WERI-Rb-1 (cell line): ENCODE data around the gene PTGES2.
A peak's percentile ranks its signal among the peaks of the same experiment; 100 is the strongest.

Experiments used
- DNase-seq: peaks from one replicate; pipeline ENCODE4 v3.0.0-alpha.2; 2020
- H3K27ac ChIP-seq: fragments of 250-450 bp; sonication (Bioruptor Pico); 2 replicates; pipeline ENCODE4 v1.5.1; 2020; ENCODE audit warnings: mild to moderate bottlenecking, moderate library complexity
- H3K27me3 ChIP-seq: fragments of 250-450 bp; sonication (Bioruptor Pico); 2 replicates; pipeline ENCODE4 v1.5.1; 2021; ENCODE audit warnings: mild to moderate bottlenecking, low read depth, moderate library complexity; ENCODE audit not compliant: insufficient read depth, severe bottlenecking
- H3K36me3 ChIP-seq: fragments of 250-450 bp; sonication (Bioruptor Pico); 2 replicates; pipeline ENCODE4 v1.5.1; 2020; ENCODE audit warnings: mild to moderate bottlenecking, moderate library complexity
- H3K4me3 ChIP-seq: 2 replicates; pipeline ENCODE4 v1.5.1; 2011; ENCODE audit warnings: low read depth, mild to moderate bottlenecking, control low read depth, low read length
- H3K9me3 ChIP-seq: fragments of 250-450 bp; sonication (Bioruptor Pico); 2 replicates; pipeline ENCODE4 v1.5.1; 2021; ENCODE audit warnings: mild to moderate bottlenecking, moderate library complexity; ENCODE audit not compliant: severe bottlenecking
- CTCF ChIP-seq: IDR thresholded peaks from 2 replicates; pipeline ENCODE4 v1.5.1; 2011; ENCODE audit warnings: low read depth, mild to moderate bottlenecking, control low read depth, inconsistent platforms, low read length

Gene PTGES2

DNA sequence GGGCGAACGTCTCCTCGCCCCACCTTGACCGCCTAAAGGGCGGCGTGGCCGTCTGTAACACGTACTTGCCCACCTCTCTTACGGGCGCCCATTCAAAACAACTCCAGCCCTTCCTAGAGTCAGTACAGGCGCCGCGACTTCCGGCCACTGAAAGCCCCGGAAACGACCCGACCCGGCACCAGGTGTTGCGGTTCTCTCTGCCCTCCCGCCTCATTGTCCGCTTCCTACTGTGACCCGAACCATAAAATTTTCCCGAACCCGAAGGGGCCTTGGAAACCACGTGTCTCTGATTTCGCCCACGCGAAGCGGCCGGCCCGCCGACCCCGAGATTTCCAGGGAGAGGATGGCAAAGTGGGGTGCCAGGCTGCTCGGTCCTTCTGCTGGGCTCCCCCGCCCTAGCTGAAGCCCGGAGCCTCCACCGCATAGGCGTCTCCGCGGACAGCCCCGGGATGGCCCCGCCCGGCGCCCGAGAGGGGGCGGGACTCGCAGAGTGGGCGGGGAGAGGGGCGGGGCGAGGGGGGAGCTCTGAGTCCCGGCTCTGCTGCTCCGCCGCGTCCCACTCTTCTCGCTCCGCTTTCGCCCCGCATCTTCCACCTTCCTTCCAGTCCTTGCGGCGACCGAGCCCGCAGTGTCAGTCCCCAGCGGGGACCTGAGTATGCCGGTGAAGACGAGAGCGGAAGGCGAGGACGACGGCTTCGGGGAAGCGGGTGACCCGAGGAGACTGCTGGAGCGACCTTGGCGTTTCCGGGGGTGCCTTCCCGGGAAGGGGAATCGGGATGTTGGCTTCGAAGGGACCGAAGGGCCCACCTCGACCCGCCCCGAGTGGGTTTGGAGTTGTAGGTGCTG, 684 bp upstream of the PTGES2 start:
- H3K27ac ChIP-seq, result peak overlapping the region; percentile 99
- no peak for TF ChIP-seq CTCF
- H3K36me3 ChIP-seq, result peaks cover 31% of the 10 kb centered on the region
- H3K9me3 ChIP-seq, result peaks cover 7% of the 10 kb centered on the region
- H3K4me3 ChIP-seq, result peak overlapping the region; percentile 72
- H3K27me3 ChIP-seq, result no peaks in the 10 kb centered on the region
- DNase-seq, result peak; percentile 91

DNA sequence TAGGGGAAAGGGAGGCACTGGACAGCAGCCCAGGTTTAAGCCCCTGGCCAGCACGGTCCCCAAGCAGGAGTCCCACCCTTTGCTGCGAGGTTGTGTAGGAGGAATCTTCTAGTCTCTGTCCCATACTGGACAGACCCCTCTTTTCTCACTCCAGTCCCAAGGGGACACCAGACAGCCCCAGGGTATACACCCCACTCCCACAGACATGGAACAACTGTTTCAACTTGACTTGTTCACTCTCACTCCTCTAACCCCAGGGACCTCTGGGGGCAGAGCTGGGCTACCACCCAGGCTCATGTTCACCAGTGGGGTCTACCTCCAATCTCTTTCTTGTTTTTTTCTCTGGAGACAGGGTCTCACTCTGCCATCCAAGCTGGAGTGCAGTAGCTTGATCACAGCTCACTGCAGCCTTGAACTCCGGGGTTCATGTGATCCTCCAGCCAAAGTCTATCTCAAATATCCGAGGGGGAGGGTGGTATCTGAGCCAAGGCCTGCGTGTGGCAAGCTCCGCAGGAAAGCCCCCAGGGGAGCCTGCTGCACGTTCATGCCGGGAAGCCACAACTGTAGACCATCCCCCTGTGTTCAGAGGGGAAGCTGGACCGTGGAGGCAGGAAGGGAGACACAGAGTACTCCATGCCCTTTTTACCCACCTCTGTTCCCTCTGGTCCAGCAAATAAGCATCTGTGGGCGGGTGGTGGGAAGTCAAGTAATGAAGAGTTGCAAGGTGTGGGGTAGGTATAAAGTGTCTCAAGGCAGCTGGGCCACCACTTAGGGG, 1.8 kb downstream of the PTGES2 start:
- no peak overlapping the region for H3K27ac ChIP-seq
- H3K27me3 ChIP-seq, result no peaks in the 10 kb centered on the region
- TF ChIP-seq CTCF, result no peak
- DNase-seq, result no peak
- H3K9me3 ChIP-seq, result peaks cover 7% of the 10 kb centered on the region
- H3K4me3 ChIP-seq, result no peak overlapping the region
- H3K36me3 ChIP-seq, result peaks cover 55% of the 10 kb centered on the region

DNA sequence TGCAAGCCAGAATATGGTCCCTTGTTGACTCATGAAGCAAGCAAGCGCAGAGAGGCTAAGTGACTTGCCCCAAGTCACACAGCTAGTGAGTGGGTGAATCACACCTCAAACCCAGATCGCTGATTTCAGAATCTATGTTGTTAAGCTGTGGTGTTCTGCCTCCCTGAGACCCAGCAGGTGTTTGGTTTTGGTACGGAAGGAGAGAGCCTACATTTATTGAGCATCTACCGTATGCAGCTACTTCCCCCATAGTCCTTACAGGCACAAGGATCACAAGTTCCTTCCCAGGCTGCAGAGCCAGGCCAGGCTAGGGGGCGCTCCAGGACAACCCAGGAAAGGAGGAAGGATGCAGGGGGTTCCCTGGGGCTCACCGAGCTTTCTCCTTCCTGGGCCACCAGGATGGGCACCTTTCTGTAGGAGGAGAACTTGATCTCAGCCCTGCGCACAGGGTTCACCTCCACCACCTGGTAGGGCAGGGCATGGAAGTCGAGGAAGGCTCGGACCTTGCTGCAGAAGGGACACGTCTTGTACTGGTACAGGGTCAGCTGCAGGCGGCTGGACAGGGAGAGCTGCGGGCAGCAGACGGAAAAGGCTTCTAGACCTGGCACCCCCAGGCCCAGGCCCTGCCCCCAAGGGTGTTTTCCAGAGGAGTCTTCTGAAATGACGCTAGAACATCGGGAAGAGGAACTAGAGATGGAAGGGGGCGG, 2.5 kb downstream of the PTGES2 start:
- no peaks in the 10 kb centered on the region for H3K27me3 ChIP-seq
- H3K4me3 ChIP-seq, result no peak overlapping the region
- H3K36me3 ChIP-seq, result peaks cover 57% of the 10 kb centered on the region
- no peak overlapping the region for H3K27ac ChIP-seq
- peak; percentile 92 for DNase-seq
- TF ChIP-seq CTCF, result peak; percentile 92
- H3K9me3 ChIP-seq, result peaks cover 7% of the 10 kb centered on the region

DNA sequence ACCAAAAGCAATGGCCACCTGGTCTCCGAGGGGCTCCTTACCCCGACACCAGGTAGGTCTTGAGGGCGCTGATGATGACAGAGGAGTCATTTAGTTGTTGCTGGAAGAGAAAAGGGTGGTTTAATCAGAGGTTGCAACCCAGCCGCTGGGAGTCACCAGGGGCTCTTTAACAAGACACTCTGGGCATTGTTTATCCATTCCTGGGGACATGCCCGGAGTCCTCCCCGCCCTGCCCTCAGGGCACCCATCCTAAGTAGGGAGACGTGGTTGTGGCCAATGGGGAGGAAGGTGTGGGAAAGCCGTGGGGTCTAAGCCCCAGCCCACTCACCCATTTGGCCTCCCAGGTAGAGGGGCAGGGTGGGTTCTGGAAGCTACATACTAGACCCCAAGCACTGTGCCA, 3.1 kb downstream of the PTGES2 start:
- Histone ChIP-seq H3K27ac (no peak overlapping the region), H3K27me3 (no peaks in the 10 kb centered on the region), H3K4me3 (no peak overlapping the region), H3K9me3 (peaks cover 5% of the 10 kb centered on the region), H3K36me3 (peaks cover 57% of the 10 kb centered on the region)
- DNase-seq, result no peak
- TF ChIP-seq CTCF, result no peak

DNA sequence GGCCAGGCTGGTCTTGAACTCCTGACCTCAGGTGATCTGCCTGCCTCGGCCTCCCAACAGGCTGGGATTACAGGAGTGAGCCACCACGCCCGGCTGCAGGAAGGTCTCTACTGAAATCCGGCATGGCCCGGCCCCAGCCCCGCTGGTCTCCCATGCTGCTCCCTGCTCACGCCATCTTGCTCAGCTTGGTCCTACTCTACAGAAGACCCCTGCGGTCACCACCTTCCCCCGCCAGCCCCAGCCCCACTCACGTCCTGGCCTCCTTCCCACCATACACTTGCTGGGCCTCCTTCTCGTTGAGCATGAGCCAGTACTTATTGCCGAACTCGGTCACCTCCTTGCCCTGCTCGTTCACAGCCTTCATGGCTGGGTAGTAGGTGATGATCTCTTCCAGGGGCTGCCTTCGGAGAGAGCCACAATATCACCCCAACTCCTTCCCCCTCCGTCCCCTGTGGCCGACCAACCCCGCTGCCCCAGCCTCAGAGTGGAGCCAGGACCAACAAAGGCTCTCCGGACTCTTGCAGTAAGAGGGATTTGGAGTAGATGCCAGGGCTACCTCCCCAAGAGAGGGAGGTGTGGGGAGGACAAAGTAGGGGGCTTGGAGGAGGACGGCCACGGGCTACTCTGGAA, 4.0 kb downstream of the PTGES2 start:
- no peak for DNase-seq
- Histone ChIP-seq H3K27ac (no peak overlapping the region), H3K4me3 (no peak overlapping the region), H3K9me3 (no peaks in the 10 kb centered on the region), H3K36me3 (peaks cover 57% of the 10 kb centered on the region), H3K27me3 (no peaks in the 10 kb centered on the region)
- TF ChIP-seq CTCF, result no peak
